H1 (cell line): ENCODE data around the gene PDHX. TPM values are rescaled to one million over a fixed set of nuclear protein-coding genes. Genes with fewer than 3 reads are reported as not detected.

Source experiments
- PHF8 ChIP-seq: fragments of 200-600 bp; sonication (generic); conservative IDR thresholded peaks from 2 replicates; pipeline ENCODE4 v1.7.1; 2012; ENCODE audit warnings: low read depth, mild to moderate bottlenecking, inconsistent platforms, low read length, moderate library complexity
- RAD21 ChIP-seq, 2 experiments: IDR thresholded peaks in 1 of 2; conservative IDR thresholded peaks in 1 of 2; 2 replicates each; pipeline ENCODE4 v1.6.1; 2011; ENCODE audit warnings: low read depth in 2 of 2, low read length in 2 of 2, improper control_type of control experiment in 1 of 2, inconsistent platforms in 1 of 2, mild to moderate bottlenecking in 1 of 2, moderate library complexity in 1 of 2
- RXRA ChIP-seq: IDR thresholded peaks from 2 replicates; pipeline ENCODE4 v1.6.1; 2011; ENCODE audit warnings: low read depth, mild to moderate bottlenecking, low read length, moderate library complexity; ENCODE audit not compliant: insufficient read depth
- polyA plus RNA-seq, 7 experiments: library from polyadenylated mRNA; depleted of rRNA in 3 of 7; stranded (reverse) in 5 of 7; unstranded in 2 of 7; fragments of >200 nt in 5 of 7; fragments of 200-250 nt in 2 of 7; gene quantifications; 1 replicate in 5 of 7; 2 replicates in 1 of 7; 4 replicates in 1 of 7; pipeline versions ENCODE4 v1.2.1 to v1.2.3, GENCODE V29; 2011 to 2013; ENCODE audit warnings: missing spikeins in 2 of 7, mixed read lengths in 2 of 7
- total RNA-seq: library from RNA; stranded (reverse); fragmentation: NEBNext Ultra II Directional; extraction: Animal tissue kit (Norgen Biotek cat#: 25700); gene quantifications from 2 replicates; pipeline ENCODE4 v1.2.1, GENCODE V29; 2021
- TF ChIP-seq, protein P1 (sequence below): IDR thresholded peaks from 2 replicates; pipeline ENCODE4 v1.6.1; 2011; ENCODE audit warnings: low read depth, mild to moderate bottlenecking, low read length; ENCODE audit not compliant: insufficient read depth

The PDHX gene
- total and polyA plus RNA-seq, 2 of the 8 experiments (the other 6 are each of a cell fraction or from before 2014, with no cell fraction given): 12.4 to 51.9 TPM

DNA sequence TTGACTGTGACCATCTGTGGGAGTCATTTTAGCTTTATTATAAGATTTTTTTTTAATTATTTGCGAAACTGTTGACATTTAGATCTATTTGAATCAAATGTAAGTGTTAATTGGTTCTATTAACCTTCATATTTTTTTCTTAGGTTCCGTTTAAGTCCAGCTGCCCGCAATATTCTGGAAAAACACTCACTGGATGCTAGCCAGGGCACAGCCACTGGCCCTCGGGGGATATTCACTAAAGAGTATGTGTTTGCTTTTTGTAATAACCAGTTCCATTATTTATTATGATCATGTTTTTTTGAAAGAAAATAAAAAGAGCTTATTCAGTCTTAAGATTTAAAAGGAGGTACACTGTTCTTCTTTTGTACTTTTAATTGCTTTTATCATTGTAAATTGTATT is 43.9 kb downstream of the PDHX start (continued):
- TF ChIP-seq PHF8: no peak
- no peak for TF ChIP-seq RAD21 (IDR thresholded peaks at IDR 0.05 in 1 of 2, conservative IDR thresholded peaks at IDR 0.05 in 1 of 2; ENCODE audit: low read depth in 2 of 2, low read length in 2 of 2)
- no peak for TF ChIP-seq RXRA
- TF ChIP-seq, protein P1, sequence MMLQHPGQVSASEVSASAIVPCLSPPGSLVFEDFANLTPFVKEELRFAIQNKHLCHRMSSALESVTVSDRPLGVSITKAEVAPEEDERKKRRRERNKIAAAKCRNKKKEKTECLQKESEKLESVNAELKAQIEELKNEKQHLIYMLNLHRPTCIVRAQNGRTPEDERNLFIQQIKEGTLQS: no peak
